GM08714 (cell line): ENCODE data around the gene PPP2R2D.

Experiments used
- H3K4me3 ChIP-seq: fragments of 200-500 bp; sonication (Bioruptor generic); 2 replicates; pipeline ENCODE4 v1.5.1; 2014; ENCODE audit warnings: mild to moderate bottlenecking, low read length, inconsistent platforms
- ZNF274 ChIP-seq: IDR thresholded peaks from 2 replicates; pipeline ENCODE4 v1.6.1; 2012; ENCODE audit warnings: mild to moderate bottlenecking, low read depth, low read length

The PPP2R2D gene

GRCh38 chr10:131998050-131998844 lies 97.4 kb downstream of the PPP2R2D start:
- no peak for TF ChIP-seq ZNF274
- H3K4me3 ChIP-seq: no peak overlapping the region

- no peak overlapping the region for H3K4me3 ChIP-seq
- TF ChIP-seq ZNF274: no peak
Measured at GRCh38 chr10:131998845-131999681, 98.3 kb downstream of the PPP2R2D start.

- no peak overlapping the region for H3K4me3 ChIP-seq
- no peak for TF ChIP-seq ZNF274
Measured at GRCh38 chr10:132001238-132001972, 100.6 kb downstream of the PPP2R2D start.

GRCh38 chr10:132002004-132002403 lies 101.2 kb downstream of the PPP2R2D start:
- H3K4me3 ChIP-seq: no peak overlapping the region
- no peak for TF ChIP-seq ZNF274

- TF ChIP-seq ZNF274: no peak
- no peak overlapping the region for H3K4me3 ChIP-seq
Measured at GRCh38 chr10:132003282-132003924, 102.6 kb downstream of the PPP2R2D start.

- no peak overlapping the region for H3K4me3 ChIP-seq
- no peak for TF ChIP-seq ZNF274
Measured at GRCh38 chr10:132004052-132004451, 103.2 kb downstream of the PPP2R2D start.

GRCh38 chr10:132005147-132005546 lies 104.3 kb downstream of the PPP2R2D start:
- H3K4me3 ChIP-seq: no peak overlapping the region
- TF ChIP-seq ZNF274: no peak

GRCh38 chr10:132006966-132007365 lies 106.2 kb downstream of the PPP2R2D start:
- no peak for TF ChIP-seq ZNF274
- H3K4me3 ChIP-seq: no peak overlapping the region

- TF ChIP-seq ZNF274: no peak
- no peak overlapping the region for H3K4me3 ChIP-seq
Measured at GRCh38 chr10:132007681-132008080, 106.9 kb downstream of the PPP2R2D start.
